ENCODE data around the gene JAK1.
"Not testable (repeated sequence)": the region's sequence is repeated elsewhere in the genome, so short reads cannot be mapped to it uniquely, and the experiment has no call there.

- TF ChIP-seq CTCF, POLR2AphosphoS5, EP300 (IDR thresholded peaks at IDR 0.05): not testable (repeated sequence)
Measured at GRCh38 chr1:64998425-64998948, 32.1 kb upstream of the JAK1 start.
